HCT116 (cell line): ENCODE data around the gene SLC24A5. TPM values are rescaled to one million over a fixed set of nuclear protein-coding genes. Genes with fewer than 3 reads are reported as not detected.

Source experiments
- ATAC-seq: fragments of 200-7000 bp; cut with Tn5 transposase; 2 replicates; pipeline ENCODE4 v1.9.1; 2020; ENCODE audit warnings: mild to moderate bottlenecking, moderate library complexity
- BruUV-seq: library from RNA; stranded (reverse); fragments of 400-500 nt; replicated peaks from 2 replicates; lab custom pipeline; 2021; lab: Mats Ljungman, UMichigan
- CTCF ChIA-PET: fragments of 300-600 bp; sonication (Branson Sonifier 250); formaldehyde crosslinking; loops from one replicate; lab custom pipeline; 2021; ENCODE audit warnings: antibody characterized with exemption; lab: Charles Lee
- POLR2A ChIA-PET: fragments of 300-600, 350-600 bp; sonication (Branson Sonifier 250); formaldehyde crosslinking; loops from one replicate; lab custom pipeline; 2021; ENCODE audit warnings: antibody characterized with exemption; lab: Charles Lee
- RAD21 ChIA-PET, 2 experiments: fragments of 300-600 bp; sonication (Branson Sonifier 250); formaldehyde crosslinking; loops; one replicate each; lab custom pipeline; 2023; ENCODE audit warnings: low total read pairs in 2 of 2; ENCODE audit not compliant: uncharacterized antibody in 2 of 2, unreplicated experiment in 2 of 2, low non-redundant PET in 1 of 2; lab: Charles Lee
- DNase-seq: peaks from one replicate; pipeline ENCODE4 v3.0.0-alpha.2; 2010; ENCODE audit warnings: low read depth, low spot score
- H2AFZ ChIP-seq: fragments of 200-600 bp; shearing (Covaris generic), sonication (generic); 2 replicates; pipeline ENCODE4 v1.6.1; 2017; ENCODE audit warnings: low read depth, mixed run types, mixed read lengths, antibody characterized with exemption, low read length; ENCODE audit not compliant: poor library complexity, severe bottlenecking
- H3K27ac ChIP-seq: 2 replicates; pipeline ENCODE4 v1.5.1; 2012; ENCODE audit warnings: low read depth, low read length
- H3K27me3 ChIP-seq: fragments of 200-600 bp; sonication (generic); 2 replicates; pipeline ENCODE4 v1.6.1; 2016; ENCODE audit warnings: mixed run types, low read length, mixed read lengths; ENCODE audit not compliant: insufficient read depth
- H3K36me3 ChIP-seq, 2 experiments: fragments of 200-500 bp in 1 of 2; fragments of 200-600 bp in 1 of 2; sonication (Bioruptor generic) in 1 of 2; sonication (generic) in 1 of 2; 2 replicates each; pipeline versions ENCODE4 v1.5.1 to v1.6.1; 2014 to 2016; ENCODE audit warnings: low read length in 2 of 2, inconsistent platforms in 1 of 2, mixed read lengths in 1 of 2, mixed run types in 1 of 2; ENCODE audit not compliant: insufficient read depth in 2 of 2, control insufficient read depth in 1 of 2
- H3K4me1 ChIP-seq, 2 experiments: fragments of 200-600 bp in 1 of 2; sonication (generic) in 1 of 2; 2 replicates each; pipeline versions ENCODE4 v1.5.1 to v1.6.1; 2012 to 2017; ENCODE audit warnings: low read length in 2 of 2, inconsistent platforms in 1 of 2, mild to moderate bottlenecking in 1 of 2, mixed read lengths in 1 of 2, mixed run types in 1 of 2, moderate library complexity in 1 of 2; ENCODE audit not compliant: insufficient read depth in 2 of 2, control insufficient read depth in 1 of 2
- H3K4me2 ChIP-seq: fragments of 200-600 bp; sonication (generic); 2 replicates; pipeline ENCODE4 v1.6.1; 2017; ENCODE audit warnings: mixed run types, low read length, mixed read lengths
- H3K4me3 ChIP-seq, 2 experiments: fragments of 200-600 bp in 1 of 2; sonication (generic) in 1 of 2; replicated peaks in 1 of 2; 2 replicates each; pipeline ENCODE4 v1.5.1; 2011 to 2016; ENCODE audit warnings: low read length in 2 of 2, control low read depth in 1 of 2, low read depth in 1 of 2, mild to moderate bottlenecking in 1 of 2, mixed read lengths in 1 of 2, mixed run types in 1 of 2
- H3K79me2 ChIP-seq: fragments of 200-600 bp; sonication (generic); 2 replicates; pipeline ENCODE4 v1.6.1; 2017; ENCODE audit warnings: mild to moderate bottlenecking, mixed run types, low read length, moderate library complexity, mixed read lengths; ENCODE audit not compliant: insufficient read depth
- H3K9ac ChIP-seq: fragments of 200-600 bp; sonication (generic); 2 replicates; pipeline ENCODE4 v1.6.1; 2016; ENCODE audit warnings: low read length, mixed read lengths
- H3K9me2 ChIP-seq: fragments of 200-600 bp; sonication (generic), shearing (Covaris generic); 2 replicates; pipeline ENCODE4 v1.6.1; 2017; ENCODE audit warnings: mixed run types, mild to moderate bottlenecking, moderate library complexity; ENCODE audit not compliant: insufficient read depth
- H3K9me3 ChIP-seq, 2 experiments: fragments of 200-500 bp in 1 of 2; fragments of 200-600 bp in 1 of 2; sonication (Bioruptor generic) in 1 of 2; sonication (generic) in 1 of 2; 2 replicates each; pipeline ENCODE4 v1.6.1; 2014 to 2017; ENCODE audit warnings: low read length in 2 of 2, mixed read lengths in 2 of 2, inconsistent platforms in 1 of 2, low read depth in 1 of 2, mild to moderate bottlenecking in 1 of 2, mixed run types in 1 of 2, moderate library complexity in 1 of 2; ENCODE audit not compliant: control insufficient read depth in 1 of 2, insufficient read depth in 1 of 2
- H4K20me1 ChIP-seq: fragments of 200-600 bp; sonication (generic), shearing (Covaris generic); 2 replicates; pipeline ENCODE4 v1.6.1; 2017; ENCODE audit warnings: mixed run types, mild to moderate bottlenecking, moderate library complexity; ENCODE audit not compliant: insufficient read depth
- EGR1 ChIP-seq: IDR thresholded peaks from 2 replicates; pipeline ENCODE4 v1.6.1; 2012; ENCODE audit warnings: low read depth
- POLR2A ChIP-seq: IDR thresholded peaks from 2 replicates; pipeline ENCODE4 v1.7.0; 2011; ENCODE audit warnings: borderline replicate concordance; ENCODE audit not compliant: insufficient read depth, insufficient read length; ENCODE audit errors: extremely low read depth
- RAD21 ChIP-seq: IDR thresholded peaks from 2 replicates; pipeline ENCODE4 v1.6.1; 2012; ENCODE audit warnings: low read depth, mild to moderate bottlenecking
- YY1 ChIP-seq: IDR thresholded peaks from 2 replicates; pipeline ENCODE4 v1.6.1; 2011; ENCODE audit warnings: low read length, low read depth, moderate library complexity, mild to moderate bottlenecking; ENCODE audit not compliant: insufficient replicate concordance; ENCODE audit errors: extremely low read depth
- ZBTB33 ChIP-seq: IDR thresholded peaks from 2 replicates; pipeline ENCODE4 v1.6.1; 2011; ENCODE audit warnings: mild to moderate bottlenecking, low read length, moderate library complexity; ENCODE audit not compliant: insufficient replicate concordance; ENCODE audit errors: extremely low read depth
- intact Hi-C: fragments of 100-400 bp; cut with micrococcal nuclease; formaldehyde crosslinking; loops from 2 replicates; pipeline ENCODE4 v1.10.0; 2022
- total RNA-seq: library from RNA; stranded (reverse); gene quantifications from one replicate; pipeline ENCODE4 v1.2.1, GENCODE V29; 2021; ENCODE audit not compliant: unreplicated experiment
- TF ChIP-seq, protein P1 (sequence below), 3 experiments: fragments of 200-600 bp in 1 of 3; sonication (generic) in 1 of 3; IDR thresholded peaks in 2 of 3; conservative IDR thresholded peaks in 1 of 3; 2 replicates each; pipeline ENCODE4 v1.5.1; 2012 to 2017; ENCODE audit warnings: low read depth in 2 of 3, low read length in 2 of 3, antibody characterized with exemption in 1 of 3, borderline replicate concordance in 1 of 3, control low read depth in 1 of 3, mild to moderate bottlenecking in 1 of 3, mixed read lengths in 1 of 3, mixed run types in 1 of 3, moderate library complexity in 1 of 3; ENCODE audit not compliant: insufficient read depth in 1 of 3

SLC24A5 gene
- total RNA-seq, 1 experiment from 2014 or later: not detected

DNA sequence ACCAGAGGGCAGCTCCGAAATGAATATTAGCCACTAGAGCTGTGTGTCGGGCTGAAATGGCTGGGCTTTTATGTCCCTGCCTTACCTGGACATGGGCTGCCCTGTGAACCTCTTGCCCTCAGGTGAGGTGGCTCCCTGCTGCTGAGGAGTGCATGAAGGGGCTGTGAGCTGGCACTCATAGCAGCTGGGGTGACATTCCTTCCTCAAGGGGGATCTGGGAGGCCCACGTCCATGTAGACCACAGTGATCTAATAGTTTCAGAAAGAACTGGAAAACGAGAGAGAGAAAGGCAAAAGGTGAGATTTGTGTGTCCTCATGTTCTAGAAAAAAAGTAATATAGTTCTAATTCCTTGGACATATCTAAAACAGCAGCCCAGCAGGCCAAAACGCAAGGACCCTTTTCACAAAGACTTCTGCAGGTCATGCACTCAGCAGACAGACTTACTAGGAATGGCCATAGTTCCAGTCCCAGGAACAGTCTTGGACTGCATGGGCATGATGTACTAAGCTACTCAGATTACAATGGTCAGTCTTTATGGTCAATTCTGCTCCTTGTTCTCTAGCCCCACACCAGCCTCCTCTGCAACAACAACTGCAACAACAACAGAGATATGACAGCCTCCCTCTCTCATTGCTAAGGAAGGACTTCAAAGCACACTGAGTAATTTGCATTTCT is 10.8 kb upstream of the SLC24A5 start (continued):
- TF ChIP-seq, protein P1, sequence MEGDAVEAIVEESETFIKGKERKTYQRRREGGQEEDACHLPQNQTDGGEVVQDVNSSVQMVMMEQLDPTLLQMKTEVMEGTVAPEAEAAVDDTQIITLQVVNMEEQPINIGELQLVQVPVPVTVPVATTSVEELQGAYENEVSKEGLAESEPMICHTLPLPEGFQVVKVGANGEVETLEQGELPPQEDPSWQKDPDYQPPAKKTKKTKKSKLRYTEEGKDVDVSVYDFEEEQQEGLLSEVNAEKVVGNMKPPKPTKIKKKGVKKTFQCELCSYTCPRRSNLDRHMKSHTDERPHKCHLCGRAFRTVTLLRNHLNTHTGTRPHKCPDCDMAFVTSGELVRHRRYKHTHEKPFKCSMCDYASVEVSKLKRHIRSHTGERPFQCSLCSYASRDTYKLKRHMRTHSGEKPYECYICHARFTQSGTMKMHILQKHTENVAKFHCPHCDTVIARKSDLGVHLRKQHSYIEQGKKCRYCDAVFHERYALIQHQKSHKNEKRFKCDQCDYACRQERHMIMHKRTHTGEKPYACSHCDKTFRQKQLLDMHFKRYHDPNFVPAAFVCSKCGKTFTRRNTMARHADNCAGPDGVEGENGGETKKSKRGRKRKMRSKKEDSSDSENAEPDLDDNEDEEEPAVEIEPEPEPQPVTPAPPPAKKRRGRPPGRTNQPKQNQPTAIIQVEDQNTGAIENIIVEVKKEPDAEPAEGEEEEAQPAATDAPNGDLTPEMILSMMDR (IDR thresholded peaks at IDR 0.05 in 2 of 3, conservative IDR thresholded peaks at IDR 0.05 in 1 of 3; ENCODE audit: borderline replicate concordance in 1 of 3, insufficient read depth in 1 of 3, low read depth in 2 of 3, low read length in 2 of 3): no peak
- TF ChIP-seq YY1 (no peak), POLR2A (no peak)

- TF ChIP-seq RAD21: peak; percentile 12; the same call in 1 of the 2 replicates
- TF ChIP-seq, protein P1 (IDR thresholded peaks at IDR 0.05 in 2 of 3, conservative IDR thresholded peaks at IDR 0.05 in 1 of 3; ENCODE audit: borderline replicate concordance in 1 of 3, insufficient read depth in 1 of 3, low read depth in 2 of 3, low read length in 2 of 3): peak in 1 of 3 experiments; percentile 8; a peak in 1 of 6 replicates
- no peak for TF ChIP-seq ZBTB33
- TF ChIP-seq EGR1: no peak
- intact Hi-C loops: no loop called here
- DNase-seq (peak; percentile 0), ATAC-seq (peak; percentile 65; the same call in 1 of the 2 replicates)
- no peak overlapping the region for H3K27ac ChIP-seq
- no peak overlapping the region for H3K9ac ChIP-seq
- no peak overlapping the region for H3K4me2 ChIP-seq
- H3K4me3 ChIP-seq: no peak overlapping the region
- no peaks in the 10 kb centered on the region; the same call in 1 of the 2 replicates for H3K27me3 ChIP-seq
- H3K4me1 ChIP-seq: no peaks in the 10 kb centered on the region
- H3K36me3 ChIP-seq: no peaks in the 10 kb centered on the region
- no peaks in the 10 kb centered on the region for H3K79me2 ChIP-seq
- H3K9me2 ChIP-seq: no peaks in the 10 kb centered on the region
- H4K20me1 ChIP-seq: no peaks in the 10 kb centered on the region
- ChIA-PET CTCF (interaction anchor here (1.1 kb wide), 1 partner anchor 173 kb away, joined by 3 read pairs; no protein-coding TSS in a partner anchor), RAD21 (no interaction called here), POLR2A (no interaction called here)
- H2AFZ ChIP-seq: no peak overlapping the region
- H3K9me3 ChIP-seq: no peaks in the 10 kb centered on the region
- no TSS peak for BruUV-seq
Observed at GRCh38 chr15:48112242-48112641, 8.5 kb upstream of the SLC24A5 start.
